Measurements from ENCODE around the gene BMPR1A.

GRCh38 chr10:86819567-86819966, 63.1 kb downstream of the BMPR1A start:
- TF ChIP-seq CTCF (IDR thresholded peaks at IDR 0.05), result no peak
- no peak for TF ChIP-seq POLR2A (IDR thresholded peaks at IDR 0.05)

All from right lobe of liver (tissue), 4 donors.